WTC11 (cell line): ENCODE measurements around the gene CLUH. TPM values are rescaled to one million over a fixed set of nuclear protein-coding genes. Genes with fewer than 3 reads are reported as not detected.

ENCODE experiments used
- ATF6 ChIP-seq: sonication (generic); formaldehyde crosslinking; IDR thresholded peaks from 2 replicates; pipeline ENCODE4 v1.8.1; 2023; ENCODE audit warnings: mild to moderate bottlenecking, missing genetic modification reagents
- CREM ChIP-seq: sonication (generic); formaldehyde crosslinking; IDR thresholded peaks from 2 replicates; pipeline ENCODE4 v1.8.1; 2022; ENCODE audit warnings: mild to moderate bottlenecking, missing genetic modification reagents, moderate library complexity
- ELF4 ChIP-seq: sonication (generic); formaldehyde crosslinking; IDR thresholded peaks from 2 replicates; pipeline ENCODE4 v1.8.1; 2022; ENCODE audit warnings: low read depth, mild to moderate bottlenecking, moderate library complexity, missing genetic modification reagents
- EMX1 ChIP-seq: fragments of 250-450 bp; sonication (Bioruptor Pico); IDR thresholded peaks from 2 replicates; pipeline ENCODE4 v1.8.0; 2021; ENCODE audit warnings: mild to moderate bottlenecking
- ESRRA ChIP-seq: sonication (generic); formaldehyde crosslinking; IDR thresholded peaks from 2 replicates; pipeline ENCODE4 v1.8.1; 2022; ENCODE audit warnings: mild to moderate bottlenecking, missing genetic modification reagents, borderline replicate concordance
- FOXP4 ChIP-seq: sonication (generic); formaldehyde crosslinking; IDR thresholded peaks from 2 replicates; pipeline ENCODE4 v1.8.0; 2022; ENCODE audit warnings: mild to moderate bottlenecking, missing genetic modification reagents
- GRHL2 ChIP-seq: fragments of 250-450 bp; sonication (Bioruptor Pico); IDR thresholded peaks from 2 replicates; pipeline ENCODE4 v1.8.0; 2022; ENCODE audit warnings: mild to moderate bottlenecking, moderate library complexity; ENCODE audit not compliant: insufficient replicate concordance, severe bottlenecking
- IRF2 ChIP-seq: sonication (generic); formaldehyde crosslinking; IDR thresholded peaks from 2 replicates; pipeline ENCODE4 v1.8.0; 2022; ENCODE audit warnings: low read depth, missing genetic modification reagents, borderline replicate concordance
- JAZF1 ChIP-seq: fragments of 250-450 bp; sonication (Bioruptor Pico); IDR thresholded peaks from 2 replicates; pipeline ENCODE4 v1.9.0; 2021; ENCODE audit warnings: moderate library complexity, mild to moderate bottlenecking, inconsistent platforms
- JUN ChIP-seq: sonication (generic); formaldehyde crosslinking; IDR thresholded peaks from 2 replicates; pipeline ENCODE4 v1.8.0; 2023; ENCODE audit warnings: mild to moderate bottlenecking, missing genetic modification reagents
- KAT7 ChIP-seq: sonication (generic); formaldehyde crosslinking; IDR thresholded peaks from 2 replicates; pipeline ENCODE4 v1.8.1; 2023; ENCODE audit warnings: missing genetic modification reagents, mild to moderate bottlenecking, borderline replicate concordance
- MYBL2 ChIP-seq: sonication (generic); formaldehyde crosslinking; IDR thresholded peaks from 2 replicates; pipeline ENCODE4 v1.8.1; 2023; ENCODE audit warnings: mild to moderate bottlenecking, moderate library complexity, missing genetic modification reagents
- NFE2L1 ChIP-seq: sonication (generic); formaldehyde crosslinking; IDR thresholded peaks from 2 replicates; pipeline ENCODE4 v1.8.1; 2023; ENCODE audit warnings: missing genetic modification reagents
- NR1H2 ChIP-seq: sonication (generic); formaldehyde crosslinking; IDR thresholded peaks from 2 replicates; pipeline ENCODE4 v1.9.0; 2021; ENCODE audit warnings: mild to moderate bottlenecking, moderate library complexity, missing genetic modification reagents
- NR2C2 ChIP-seq: sonication (generic); formaldehyde crosslinking; IDR thresholded peaks from 2 replicates; pipeline ENCODE4 v1.8.0; 2022; ENCODE audit warnings: mild to moderate bottlenecking, missing genetic modification reagents
- PRDM15 ChIP-seq: sonication (generic); formaldehyde crosslinking; IDR thresholded peaks from 2 replicates; pipeline ENCODE4 v1.8.0; 2022; ENCODE audit warnings: missing genetic modification reagents
- PREB ChIP-seq: sonication (generic); formaldehyde crosslinking; IDR thresholded peaks from 2 replicates; pipeline ENCODE4 v1.8.1; 2022; ENCODE audit warnings: mild to moderate bottlenecking, missing genetic modification reagents, moderate library complexity, borderline replicate concordance
- RELA ChIP-seq: sonication (generic); formaldehyde crosslinking; IDR thresholded peaks from 2 replicates; pipeline ENCODE4 v1.8.1; 2022; ENCODE audit warnings: missing genetic modification reagents, mild to moderate bottlenecking, borderline replicate concordance
- RORB ChIP-seq: fragments of 250-450 bp; sonication (Bioruptor Pico); IDR thresholded peaks from 2 replicates; pipeline ENCODE4 v1.9.0; 2021; ENCODE audit warnings: mild to moderate bottlenecking
- TCF7 ChIP-seq: sonication (generic); formaldehyde crosslinking; IDR thresholded peaks from 2 replicates; pipeline ENCODE4 v1.8.0; 2022; ENCODE audit warnings: mild to moderate bottlenecking, low read depth, missing genetic modification reagents, moderate library complexity
- USF1 ChIP-seq: sonication (generic); formaldehyde crosslinking; IDR thresholded peaks from 2 replicates; pipeline ENCODE4 v1.8.0; 2022; ENCODE audit warnings: mild to moderate bottlenecking, missing genetic modification reagents
- ZNF219 ChIP-seq: sonication (generic); formaldehyde crosslinking; IDR thresholded peaks from 2 replicates; pipeline ENCODE4 v1.8.0; 2023; ENCODE audit warnings: missing genetic modification reagents, mild to moderate bottlenecking, borderline replicate concordance
- ZNF263 ChIP-seq: sonication (generic); formaldehyde crosslinking; IDR thresholded peaks from 2 replicates; pipeline ENCODE4 v1.8.1; 2022; ENCODE audit warnings: low read depth, mild to moderate bottlenecking, moderate library complexity, missing genetic modification reagents
- ZNF317 ChIP-seq: sonication (generic); formaldehyde crosslinking; IDR thresholded peaks from 2 replicates; pipeline ENCODE4 v1.8.1; 2023; ENCODE audit warnings: low read depth, mild to moderate bottlenecking, moderate library complexity, missing genetic modification reagents, borderline replicate concordance
- total RNA-seq: library from RNA; stranded (reverse); gene quantifications from 3 replicates; pipeline ENCODE4 v1.2.3, GENCODE V29; 2021
- TF ChIP-seq, protein P1 (sequence below): fragments of 250-450 bp; sonication (Bioruptor Pico); conservative IDR thresholded peaks from 2 replicates; pipeline ENCODE4 v1.9.0; 2021; ENCODE audit warnings: mild to moderate bottlenecking
- TF ChIP-seq, protein P2 (sequence below): sonication (generic); formaldehyde crosslinking; IDR thresholded peaks from 2 replicates; pipeline ENCODE4 v1.8.1; 2023; ENCODE audit warnings: mild to moderate bottlenecking, missing genetic modification reagents, moderate library complexity
- TF ChIP-seq, protein P3 (sequence below): sonication (generic); formaldehyde crosslinking; IDR thresholded peaks from 2 replicates; pipeline ENCODE4 v1.8.0; 2022; ENCODE audit warnings: mild to moderate bottlenecking, missing genetic modification reagents

Gene CLUH
- total RNA-seq, 1 experiment from 2014 or later: 105 TPM

DNA sequence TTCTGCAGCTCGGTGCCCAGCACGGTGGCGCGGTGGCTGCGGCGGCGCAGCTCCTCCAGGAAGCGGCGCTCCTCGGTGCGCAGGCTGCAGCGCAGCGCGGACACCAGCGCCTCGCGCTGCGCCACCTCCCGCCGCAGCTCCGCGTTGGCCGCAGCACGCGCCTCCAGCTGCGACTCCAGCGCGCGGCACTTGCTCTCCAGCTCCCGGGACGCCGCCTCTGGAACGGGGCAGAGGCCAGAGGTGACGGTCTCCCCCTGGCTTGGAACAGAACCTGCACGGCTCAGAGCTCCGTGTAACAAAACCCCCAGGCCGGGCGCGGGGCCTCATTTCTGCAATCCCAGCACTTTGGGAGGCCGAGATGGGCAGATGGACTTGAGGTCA is 13.2 kb upstream of the CLUH start (continued):
- TF ChIP-seq, protein P1, sequence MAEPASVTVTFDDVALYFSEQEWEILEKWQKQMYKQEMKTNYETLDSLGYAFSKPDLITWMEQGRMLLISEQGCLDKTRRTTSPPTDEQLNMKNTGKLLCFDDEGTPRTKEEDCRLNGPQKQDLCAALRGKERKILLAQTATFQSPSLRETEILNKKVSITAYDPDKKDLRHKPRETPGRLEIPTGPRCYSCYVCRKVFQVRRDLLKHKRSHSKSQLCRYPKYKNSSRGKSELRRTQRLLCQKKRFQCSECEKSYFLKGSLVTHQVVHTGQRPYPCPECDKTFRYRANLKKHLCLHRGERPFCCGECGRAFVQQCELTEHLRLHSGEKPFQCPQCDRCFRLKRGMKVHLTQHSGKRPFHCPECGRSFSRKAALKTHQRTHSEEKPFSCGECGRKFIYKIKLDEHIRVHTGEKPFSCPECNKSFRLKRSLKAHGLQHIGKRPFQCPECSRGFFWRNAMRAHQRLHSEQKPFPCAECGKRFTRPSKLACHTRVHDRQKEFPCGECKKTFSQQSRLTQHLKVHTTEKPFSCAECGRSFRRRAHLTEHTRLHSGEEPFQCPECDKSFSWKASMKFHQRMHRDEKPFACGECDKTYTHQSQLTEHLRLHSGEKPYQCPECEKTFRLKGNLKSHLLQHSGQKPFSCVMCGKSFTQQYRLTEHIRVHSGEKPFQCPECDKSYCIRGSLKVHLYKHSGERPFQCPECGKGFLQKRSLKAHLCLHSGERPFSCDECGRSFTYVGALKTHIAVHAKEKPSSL (CRISPR knock-in tag): no peak
- TF ChIP-seq JAZF1 (CRISPR knock-in tag) (no peak), PRDM15 (peak; percentile 40; the same call in 1 of the 2 replicates), PREB (no peak), JUN (CRISPR knock-in tag) (0 out of 2 replicates have a peak, but pooled peaks have one; percentile 31), RELA (CRISPR knock-in tag) (peak; percentile 89), ZNF317 (CRISPR knock-in tag) (peak; percentile 48; the same call in 1 of the 2 replicates), MYBL2 (CRISPR knock-in tag) (peak; percentile 89; the same call in 1 of the 2 replicates), ZNF219 (CRISPR knock-in tag) (no peak; the same call in 1 of the 2 replicates), IRF2 (no peak), KAT7 (CRISPR knock-in tag) (0 out of 2 replicates have a peak, but pooled peaks have one; percentile 46), USF1 (CRISPR knock-in tag) (0 out of 2 replicates have a peak, but pooled peaks have one; percentile 17), NFE2L1 (CRISPR knock-in tag) (peak; percentile 88; the same call in 1 of the 2 replicates), NR1H2 (no peak), EMX1 (no peak), CREM (CRISPR knock-in tag) (no peak; the same call in 1 of the 2 replicates), ATF6 (no peak), ZNF263 (CRISPR knock-in tag) (no peak), ESRRA (CRISPR knock-in tag) (peak; percentile 93), FOXP4 (peak; percentile 96), TCF7 (CRISPR knock-in tag) (no peak; the same call in 1 of the 2 replicates), RORB (no peak), NR2C2 (CRISPR knock-in tag) (0 out of 2 replicates have a peak, but pooled peaks have one; percentile 48), ELF4 (CRISPR knock-in tag) (0 out of 2 replicates have a peak, but pooled peaks have one; percentile 21), GRHL2 (CRISPR knock-in tag) (no peak)
- TF ChIP-seq, protein P2, sequence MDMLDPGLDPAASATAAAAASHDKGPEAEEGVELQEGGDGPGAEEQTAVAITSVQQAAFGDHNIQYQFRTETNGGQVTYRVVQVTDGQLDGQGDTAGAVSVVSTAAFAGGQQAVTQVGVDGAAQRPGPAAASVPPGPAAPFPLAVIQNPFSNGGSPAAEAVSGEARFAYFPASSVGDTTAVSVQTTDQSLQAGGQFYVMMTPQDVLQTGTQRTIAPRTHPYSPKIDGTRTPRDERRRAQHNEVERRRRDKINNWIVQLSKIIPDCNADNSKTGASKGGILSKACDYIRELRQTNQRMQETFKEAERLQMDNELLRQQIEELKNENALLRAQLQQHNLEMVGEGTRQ (CRISPR knock-in tag): peak; percentile 45
- TF ChIP-seq, protein P3, sequence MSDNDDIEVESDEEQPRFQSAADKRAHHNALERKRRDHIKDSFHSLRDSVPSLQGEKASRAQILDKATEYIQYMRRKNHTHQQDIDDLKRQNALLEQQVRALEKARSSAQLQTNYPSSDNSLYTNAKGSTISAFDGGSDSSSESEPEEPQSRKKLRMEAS (CRISPR knock-in tag): peak; percentile 92; the same call in 1 of the 2 replicates
